ENCODE results near the gene SIM1. TPM values are rescaled to one million over a fixed set of nuclear protein-coding genes. Genes with fewer than 3 reads are reported as not detected.

Gene SIM1
- total RNA-seq, 1 donor from 2014 or later, result not detected

GRCh38 chr6:100454551-100455229 is 10.0 kb downstream of the SIM1 start:
- DNase-seq (ENCODE audit: low spot score), result no peak
- Histone ChIP-seq H3K79me2 (ENCODE audit: low read depth) (no peaks in the 10 kb centered on the region), H3K4me3 (no peak overlapping the region), H3F3A (ENCODE audit: low read depth) (peaks cover 39% of the 10 kb centered on the region), H3K4me2 (peak overlapping the region; percentile 58), H3K9me3 (ENCODE audit: low read depth) (no peaks in the 10 kb centered on the region), H3K27ac (no peak overlapping the region), H2AFZ (replicated peaks) (no peak overlapping the region), H3K4me1 (peaks cover 36% of the 10 kb centered on the region), H3K9ac (no peak overlapping the region), H3K36me3 (no peaks in the 10 kb centered on the region), H4K20me1 (ENCODE audit: low read depth) (peaks cover 69% of the 10 kb centered on the region), H3K27me3 (peaks cover 100% of the 10 kb centered on the region)
- Mint-ChIP-seq H3K27me3 (ENCODE audit: insufficient read depth, low read depth) (peaks cover 54% of the 10 kb centered on the region), H3K4me3 (peak overlapping the region; percentile 72), H3K4me1 (peaks cover 26% of the 10 kb centered on the region), H3K9me3 (no peaks in the 10 kb centered on the region), H3K36me3 (no peaks in the 10 kb centered on the region), H3K27ac (no peak overlapping the region)
- TF ChIP-seq EZH2 (IDR thresholded peaks at IDR 0.05) (peak; percentile 78), EZH2phosphoT487 (IDR thresholded peaks at IDR 0.05) (no peak), CTCF (IDR thresholded peaks at IDR 0.05) (no peak)

GRCh38 chr6:100453701-100454521 is 10.8 kb downstream of the SIM1 start:
- TF ChIP-seq EZH2phosphoT487 (IDR thresholded peaks at IDR 0.05) (no peak), EZH2 (IDR thresholded peaks at IDR 0.05) (no peak), CTCF (IDR thresholded peaks at IDR 0.05) (no peak)
- Histone ChIP-seq H3K9me3 (ENCODE audit: low read depth) (no peaks in the 10 kb centered on the region), H3K36me3 (no peaks in the 10 kb centered on the region), H3F3A (ENCODE audit: low read depth) (peaks cover 38% of the 10 kb centered on the region), H3K4me3 (peak overlapping the region; percentile 20), H2AFZ (replicated peaks) (no peak overlapping the region), H3K79me2 (ENCODE audit: low read depth) (no peaks in the 10 kb centered on the region), H3K4me2 (peak overlapping the region; percentile 58), H3K4me1 (peaks cover 36% of the 10 kb centered on the region), H4K20me1 (ENCODE audit: low read depth) (peaks cover 61% of the 10 kb centered on the region), H3K9ac (no peak overlapping the region), H3K27me3 (peaks cover 100% of the 10 kb centered on the region), H3K27ac (no peak overlapping the region)
- H3K4me3 Mint-ChIP-seq, result peak overlapping the region; percentile 64
- DNase-seq (ENCODE audit: low spot score), result peak; percentile 86
- peaks cover 26% of the 10 kb centered on the region for H3K4me1 Mint-ChIP-seq
- peaks cover 47% of the 10 kb centered on the region for H3K27me3 Mint-ChIP-seq (ENCODE audit: insufficient read depth, low read depth)
- H3K36me3 Mint-ChIP-seq, result no peaks in the 10 kb centered on the region
- H3K9me3 Mint-ChIP-seq, result peaks cover 3% of the 10 kb centered on the region
- H3K27ac Mint-ChIP-seq, result no peak overlapping the region

GRCh38 chr6:100452998-100453397 is 11.7 kb downstream of the SIM1 start:
- no peak for TF ChIP-seq CTCF (IDR thresholded peaks at IDR 0.05)
- no peak for TF ChIP-seq EZH2phosphoT487 (IDR thresholded peaks at IDR 0.05)
- no peak for TF ChIP-seq EZH2 (IDR thresholded peaks at IDR 0.05)
- H3K27ac ChIP-seq, result no peak overlapping the region
- no peak for DNase-seq (ENCODE audit: low spot score)
- H3K9me3 Mint-ChIP-seq, result peaks cover 6% of the 10 kb centered on the region
- H3K27me3 ChIP-seq, result peaks cover 100% of the 10 kb centered on the region
- no peaks in the 10 kb centered on the region for H3K36me3 ChIP-seq
- peaks cover 49% of the 10 kb centered on the region for H3K27me3 Mint-ChIP-seq (ENCODE audit: insufficient read depth, low read depth)
- no peak overlapping the region for H3K4me3 ChIP-seq
- peaks cover 32% of the 10 kb centered on the region for H3F3A ChIP-seq (ENCODE audit: low read depth)
- no peak overlapping the region for H3K4me2 ChIP-seq
- no peak overlapping the region for H3K27ac Mint-ChIP-seq
- H3K79me2 ChIP-seq (ENCODE audit: low read depth), result no peaks in the 10 kb centered on the region
- peaks cover 60% of the 10 kb centered on the region for H4K20me1 ChIP-seq (ENCODE audit: low read depth)
- H3K9me3 ChIP-seq (ENCODE audit: low read depth), result no peaks in the 10 kb centered on the region
- H2AFZ ChIP-seq (replicated peaks), result no peak overlapping the region
- peaks cover 36% of the 10 kb centered on the region for H3K4me1 ChIP-seq
- H3K4me3 Mint-ChIP-seq, result no peak overlapping the region
- H3K4me1 Mint-ChIP-seq, result peaks cover 26% of the 10 kb centered on the region
- no peaks in the 10 kb centered on the region for H3K36me3 Mint-ChIP-seq
- H3K9ac ChIP-seq, result no peak overlapping the region

Measured in neural progenitor cell (in vitro differentiated cells).